Astrocyte of the spinal cord (primary cell): ENCODE results near the gene DGKG.

Source experiments
- DNase-seq: peaks from one replicate; pipeline ENCODE4 v3.0.0; 2011; ENCODE audit warnings: low read depth, low spot score
- H3K4me3 ChIP-seq: 2 replicates; pipeline ENCODE4 v1.5.1; 2011; ENCODE audit warnings: low read depth, mild to moderate bottlenecking, low read length, moderate library complexity
- in situ Hi-C: cut with HindIII; loops from 2 replicates; pipeline ENCODE4 v1.10.0; 2017; ENCODE audit warnings: low sequenced_read_pairs
- TF ChIP-seq, protein P1 (sequence below): IDR thresholded peaks from 2 replicates; pipeline ENCODE4 v1.5.1; 2012; ENCODE audit warnings: low read depth, mild to moderate bottlenecking, low read length, inconsistent platforms

The DGKG gene

DNA sequence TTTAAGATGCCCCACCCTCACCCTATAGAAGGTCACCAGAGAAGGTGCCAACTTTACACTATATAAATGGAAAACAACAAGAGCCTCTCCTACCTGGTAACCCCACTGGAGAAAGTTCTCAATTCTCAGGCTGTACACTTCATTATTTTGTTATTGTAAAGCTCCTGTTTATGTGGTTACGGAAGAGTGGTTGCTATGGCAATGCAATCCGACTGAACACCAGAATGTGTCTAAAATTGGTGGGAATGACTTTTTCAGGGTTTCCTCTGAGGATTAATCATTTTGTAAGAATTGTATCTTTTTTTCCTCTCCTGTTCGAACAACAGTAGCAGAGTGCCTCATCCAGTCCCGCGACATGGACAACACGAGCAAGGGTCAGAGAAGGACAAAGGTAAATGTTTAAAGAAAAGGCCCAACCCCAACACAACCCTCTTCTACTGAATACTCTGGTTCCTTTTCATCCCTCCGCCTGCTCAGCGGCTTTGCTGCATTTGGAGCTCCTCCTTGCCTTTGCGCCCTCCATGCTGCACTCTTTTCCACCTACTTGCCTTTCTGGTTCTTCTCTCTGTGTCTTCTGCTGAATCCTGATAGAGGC, 45.3 kb downstream of the DGKG start:
- in situ Hi-C loops = no loop called here
- DNase-seq = peak; percentile 16
- TF ChIP-seq, protein P1, sequence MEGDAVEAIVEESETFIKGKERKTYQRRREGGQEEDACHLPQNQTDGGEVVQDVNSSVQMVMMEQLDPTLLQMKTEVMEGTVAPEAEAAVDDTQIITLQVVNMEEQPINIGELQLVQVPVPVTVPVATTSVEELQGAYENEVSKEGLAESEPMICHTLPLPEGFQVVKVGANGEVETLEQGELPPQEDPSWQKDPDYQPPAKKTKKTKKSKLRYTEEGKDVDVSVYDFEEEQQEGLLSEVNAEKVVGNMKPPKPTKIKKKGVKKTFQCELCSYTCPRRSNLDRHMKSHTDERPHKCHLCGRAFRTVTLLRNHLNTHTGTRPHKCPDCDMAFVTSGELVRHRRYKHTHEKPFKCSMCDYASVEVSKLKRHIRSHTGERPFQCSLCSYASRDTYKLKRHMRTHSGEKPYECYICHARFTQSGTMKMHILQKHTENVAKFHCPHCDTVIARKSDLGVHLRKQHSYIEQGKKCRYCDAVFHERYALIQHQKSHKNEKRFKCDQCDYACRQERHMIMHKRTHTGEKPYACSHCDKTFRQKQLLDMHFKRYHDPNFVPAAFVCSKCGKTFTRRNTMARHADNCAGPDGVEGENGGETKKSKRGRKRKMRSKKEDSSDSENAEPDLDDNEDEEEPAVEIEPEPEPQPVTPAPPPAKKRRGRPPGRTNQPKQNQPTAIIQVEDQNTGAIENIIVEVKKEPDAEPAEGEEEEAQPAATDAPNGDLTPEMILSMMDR = no peak
- no peak overlapping the region for H3K4me3 ChIP-seq

- peak; percentile 78 for DNase-seq
- H3K4me3 ChIP-seq = no peak overlapping the region
- TF ChIP-seq, protein P1 = no peak
- in situ Hi-C loops = no loop called here
Observed at GRCh38 chr3:186315581-186316354, 46.3 kb downstream of the DGKG start.

DNA sequence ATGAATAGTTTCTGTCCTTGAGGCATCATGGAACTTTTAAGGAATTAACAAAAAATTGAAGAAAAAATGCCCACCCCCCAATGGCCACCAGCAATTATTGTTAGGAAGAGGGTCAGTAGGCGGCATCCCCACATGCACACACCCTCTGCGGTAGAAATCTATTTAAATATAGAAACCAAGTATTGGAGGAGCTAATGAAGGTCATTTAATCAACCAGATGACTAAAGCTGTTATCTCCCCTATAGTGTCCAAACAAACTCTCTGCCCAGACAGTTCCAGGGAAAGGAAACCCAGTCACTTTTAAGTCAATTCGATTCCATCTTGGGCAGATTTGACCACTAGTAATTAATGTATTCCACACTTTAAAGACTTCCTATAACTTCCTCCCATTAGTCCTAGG, 47.1 kb downstream of the DGKG start:
- DNase-seq = no peak
- no peak overlapping the region for H3K4me3 ChIP-seq
- in situ Hi-C loops = no loop called here
- TF ChIP-seq, protein P1 = no peak

GRCh38 chr3:186311441-186311840, 50.6 kb downstream of the DGKG start:
- DNase-seq = no peak
- TF ChIP-seq, protein P1 = no peak
- in situ Hi-C loops = no loop called here
- no peak overlapping the region for H3K4me3 ChIP-seq

GRCh38 chr3:186308549-186308948, 53.5 kb downstream of the DGKG start:
- TF ChIP-seq, protein P1 = no peak
- H3K4me3 ChIP-seq = no peak overlapping the region
- no peak for DNase-seq
- in situ Hi-C loops = no loop called here

DNA sequence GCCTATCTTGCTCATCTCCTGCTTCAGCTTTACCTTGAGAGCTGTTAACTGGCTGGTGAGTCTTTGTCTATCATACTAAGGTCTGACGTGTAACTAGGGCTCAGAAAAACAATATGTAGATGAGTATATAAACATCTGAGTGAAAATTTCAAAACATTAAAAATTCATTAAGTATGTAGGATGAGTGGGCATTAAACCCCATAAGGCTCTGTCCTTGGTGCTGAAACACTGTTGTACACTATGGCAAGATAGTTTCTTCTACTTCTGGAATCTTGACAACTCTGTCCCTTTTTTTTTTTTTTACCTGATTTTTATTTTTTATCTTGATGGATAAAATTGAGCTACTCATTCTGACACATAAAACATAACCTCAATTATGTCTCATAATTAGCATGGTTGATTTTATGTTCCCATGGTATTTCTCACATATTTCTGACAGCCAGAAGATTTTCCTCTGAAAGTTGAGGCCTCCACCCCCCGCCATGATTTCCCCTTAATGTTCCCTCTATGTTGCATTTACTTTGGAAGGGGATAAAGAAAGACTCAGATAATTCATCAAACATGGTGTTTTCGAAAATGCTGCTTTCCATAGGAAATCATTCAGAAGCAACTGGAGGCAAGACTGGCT, 54.3 kb downstream of the DGKG start:
- in situ Hi-C loops = no loop called here
- peak; percentile 55 for DNase-seq

More for the DNA sequence above, 54.3 kb downstream of the DGKG start:
- TF ChIP-seq, protein P1 = no peak
- H3K4me3 ChIP-seq = no peak overlapping the region
